ENCODE results near the gene ZNF283. TPM values are rescaled to one million over a fixed set of nuclear protein-coding genes. Genes with fewer than 3 reads are reported as not detected.
"Not testable (repeated sequence)": the region's sequence is repeated elsewhere in the genome, so short reads cannot be mapped to it uniquely, and the experiment has no call there.

The ZNF283 gene
- polyA plus RNA-seq, 10 donors = 6.4 to 13.5 (median 10.1) TPM

DNA sequence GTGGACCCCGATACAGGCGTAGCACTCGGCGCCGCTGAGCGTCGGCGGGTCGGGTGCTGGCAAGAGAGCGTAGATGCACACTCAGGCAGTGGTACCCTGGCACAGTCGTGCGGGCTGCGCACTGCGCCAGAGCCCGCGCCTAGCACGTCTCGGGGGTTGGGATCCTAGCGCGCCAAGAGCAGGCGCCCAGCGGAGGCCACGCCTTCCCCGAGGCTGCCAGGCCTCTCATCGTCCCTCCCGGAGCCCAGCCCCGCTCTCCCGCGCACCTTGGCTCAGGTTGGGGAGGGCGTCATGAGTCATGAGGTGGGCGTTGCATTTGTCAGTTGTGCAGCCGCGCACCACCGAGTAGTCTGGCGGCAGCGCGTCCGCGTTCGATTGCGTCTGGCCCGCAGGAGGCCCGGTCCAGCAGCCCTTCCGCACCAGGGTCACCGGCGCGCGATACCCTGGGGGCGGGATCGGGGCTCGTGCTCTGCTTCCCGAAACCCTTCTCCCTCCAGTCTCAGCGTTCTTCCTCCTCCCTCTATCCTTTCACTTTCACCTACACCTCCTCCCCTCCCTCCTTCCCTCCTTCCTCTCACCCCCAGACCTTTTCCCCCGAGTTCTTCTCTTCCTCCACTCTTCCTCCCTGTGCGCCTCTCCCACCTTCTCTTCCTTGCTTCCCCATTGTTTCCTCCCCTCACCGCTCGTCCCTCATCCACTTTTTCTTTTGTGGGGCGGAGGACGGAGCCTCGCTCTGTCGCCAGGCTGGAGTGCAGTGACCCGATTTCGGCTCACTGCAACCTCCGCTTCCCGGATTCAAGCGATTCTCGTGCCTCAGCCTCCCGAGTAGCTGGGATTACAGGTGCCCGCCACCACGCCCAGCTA, 28.3 kb upstream of the ZNF283 start:
- peak in 1 of 3 donors; percentile 50 for DNase-seq

DNA sequence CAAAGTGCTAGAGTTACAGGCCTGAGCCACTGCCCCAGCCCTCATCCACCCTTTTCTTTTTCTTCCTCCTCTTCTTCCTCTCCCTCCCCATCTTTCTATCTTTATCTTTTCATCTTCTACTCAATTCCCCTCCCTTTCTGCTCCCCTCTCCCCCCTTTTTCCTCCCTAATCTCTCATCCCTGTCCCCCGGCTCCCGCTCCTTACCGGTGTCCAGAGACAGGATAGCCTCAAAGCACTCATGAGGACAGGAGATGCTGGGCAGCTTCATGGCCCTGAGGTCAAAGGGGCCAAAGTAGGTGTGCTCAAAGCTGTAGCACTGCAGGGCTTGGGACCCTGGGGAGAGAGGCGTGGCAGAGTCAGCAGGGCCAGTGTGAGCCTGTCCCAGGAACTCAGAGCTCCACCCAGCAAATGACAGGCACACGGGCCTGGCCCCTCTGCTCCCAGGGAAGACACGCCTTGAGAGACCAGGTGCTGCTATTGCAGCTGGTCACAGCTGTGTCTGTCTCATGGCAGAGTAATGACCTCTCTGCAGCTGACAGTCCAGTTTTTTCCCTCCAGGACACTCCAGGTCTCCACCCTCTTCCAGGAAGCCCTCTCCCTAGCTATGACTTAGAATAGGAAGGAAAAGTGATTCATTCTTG, 27.5 kb upstream of the ZNF283 start:
- no peak for DNase-seq

DNA sequence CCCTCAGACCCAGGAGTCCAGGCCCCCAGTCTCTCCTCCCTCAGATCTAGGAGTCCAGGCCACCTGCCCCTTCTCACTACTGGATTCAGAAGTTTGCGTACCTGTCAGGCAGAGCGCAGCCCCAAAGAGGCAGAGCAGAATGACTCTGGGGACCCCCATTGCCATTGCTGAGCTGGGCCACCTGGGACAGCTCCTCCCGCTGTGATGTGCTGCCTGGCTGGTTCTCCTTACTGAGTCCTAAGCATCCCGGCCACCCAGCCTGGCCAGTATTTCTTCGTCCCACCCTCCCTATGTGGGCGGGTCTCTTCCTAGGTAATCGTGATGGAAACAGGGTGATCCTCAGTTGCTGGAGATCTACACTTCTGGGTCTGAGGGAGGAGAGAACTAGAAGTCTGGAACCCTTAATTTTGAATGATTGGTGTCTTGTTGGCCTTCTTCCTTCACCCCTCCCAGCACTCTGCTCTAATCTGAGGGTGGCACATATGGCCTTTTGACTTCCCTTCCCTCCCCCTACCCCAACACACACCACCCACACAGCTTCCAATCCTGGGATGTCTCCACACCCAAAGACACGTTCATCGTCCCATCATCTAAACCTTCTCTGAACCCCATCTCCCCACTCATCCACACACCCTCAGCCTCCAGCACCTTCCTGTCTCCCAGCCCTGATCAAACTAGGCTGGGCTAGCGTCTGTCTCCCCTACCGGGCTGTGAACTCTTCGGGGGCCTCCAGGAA, 24.7 kb upstream of the ZNF283 start, which contains the start of gene LYPD5:
Gene LYPD5, minus strand, starts transcription at position 232 of the 736 bp plus-strand sequence. Its CDS starts 67 bp downstream, at position 165.
- no peak for DNase-seq

DNA sequence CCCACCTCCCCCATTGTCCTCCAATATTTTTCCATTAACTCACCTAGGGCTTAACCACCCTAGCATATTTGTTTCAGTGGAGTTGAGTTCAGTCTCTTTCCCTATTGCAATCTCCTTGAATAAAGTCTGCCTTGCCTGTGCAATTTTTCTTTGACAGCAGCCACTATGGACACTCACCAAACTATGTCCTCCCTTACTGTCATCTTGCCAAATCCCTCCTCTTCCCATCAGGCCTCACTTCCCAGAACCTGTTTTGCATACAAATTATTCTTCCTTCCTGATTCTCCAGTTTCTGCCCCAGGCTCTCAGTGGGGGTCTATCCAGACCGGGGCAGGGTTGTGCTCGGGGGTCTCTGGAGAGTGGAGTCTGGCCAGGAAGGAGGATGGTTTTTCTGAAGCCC, 22.7 kb upstream of the ZNF283 start:
- DNase-seq = no peak

DNA sequence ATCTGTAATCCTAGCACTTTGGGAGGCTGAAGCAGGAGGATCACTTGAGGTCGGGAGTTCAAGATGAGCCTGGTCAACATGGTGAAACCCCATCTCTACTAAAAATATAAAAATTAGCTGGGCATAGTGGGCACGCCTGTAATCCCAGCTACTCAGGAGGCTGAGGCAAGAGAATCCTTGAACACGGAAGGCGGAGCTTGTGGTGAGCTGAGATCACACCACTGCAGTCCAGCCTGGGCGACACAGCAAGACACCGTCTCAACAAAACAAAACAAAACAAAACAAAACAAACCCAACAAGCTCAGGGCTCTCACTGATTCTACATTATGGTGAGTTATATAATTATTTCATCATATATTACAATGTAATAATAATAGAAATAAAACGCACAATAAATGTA, 20.7 kb upstream of the ZNF283 start:
- not testable (repeated sequence) for DNase-seq

DNA sequence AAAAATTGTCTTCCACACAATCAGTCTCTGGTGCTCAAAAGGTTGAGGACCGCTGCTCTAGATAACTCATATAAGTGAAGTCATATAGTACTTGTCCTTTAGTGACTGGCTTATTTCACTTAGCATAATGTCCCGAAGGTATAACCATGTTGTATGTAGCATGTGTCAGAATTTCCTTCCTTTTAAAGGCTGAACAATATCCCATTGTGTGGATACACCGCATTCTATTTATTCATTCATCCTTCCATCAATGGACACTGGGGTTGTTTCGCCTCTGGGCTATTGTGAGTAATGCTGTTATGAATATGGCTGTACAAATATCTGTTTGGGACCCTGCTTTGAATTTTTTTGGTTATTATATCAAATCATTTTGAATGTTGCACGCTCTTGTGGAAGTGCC, 20.3 kb upstream of the ZNF283 start:
- DNase-seq = no peak

DNA sequence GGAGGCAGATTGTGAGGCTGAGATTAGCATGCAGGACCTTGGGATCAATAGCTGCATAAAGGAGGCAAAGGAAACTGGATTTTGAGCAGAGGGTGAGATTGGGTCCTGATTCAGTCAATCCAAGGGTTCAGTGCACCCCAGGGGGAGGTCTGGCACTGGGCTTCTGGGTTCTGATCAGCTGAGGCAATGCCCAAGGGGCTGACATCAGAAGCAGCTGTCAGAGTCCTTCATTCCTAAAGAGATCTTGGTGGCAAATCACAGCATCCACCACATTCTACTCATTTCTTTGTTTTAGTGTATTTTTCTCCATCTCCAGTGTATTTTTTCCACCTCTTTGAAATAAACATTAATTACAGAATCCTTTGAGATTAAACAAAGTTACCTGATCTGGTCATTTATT, 19.5 kb upstream of the ZNF283 start:
- DNase-seq = no peak

DNA sequence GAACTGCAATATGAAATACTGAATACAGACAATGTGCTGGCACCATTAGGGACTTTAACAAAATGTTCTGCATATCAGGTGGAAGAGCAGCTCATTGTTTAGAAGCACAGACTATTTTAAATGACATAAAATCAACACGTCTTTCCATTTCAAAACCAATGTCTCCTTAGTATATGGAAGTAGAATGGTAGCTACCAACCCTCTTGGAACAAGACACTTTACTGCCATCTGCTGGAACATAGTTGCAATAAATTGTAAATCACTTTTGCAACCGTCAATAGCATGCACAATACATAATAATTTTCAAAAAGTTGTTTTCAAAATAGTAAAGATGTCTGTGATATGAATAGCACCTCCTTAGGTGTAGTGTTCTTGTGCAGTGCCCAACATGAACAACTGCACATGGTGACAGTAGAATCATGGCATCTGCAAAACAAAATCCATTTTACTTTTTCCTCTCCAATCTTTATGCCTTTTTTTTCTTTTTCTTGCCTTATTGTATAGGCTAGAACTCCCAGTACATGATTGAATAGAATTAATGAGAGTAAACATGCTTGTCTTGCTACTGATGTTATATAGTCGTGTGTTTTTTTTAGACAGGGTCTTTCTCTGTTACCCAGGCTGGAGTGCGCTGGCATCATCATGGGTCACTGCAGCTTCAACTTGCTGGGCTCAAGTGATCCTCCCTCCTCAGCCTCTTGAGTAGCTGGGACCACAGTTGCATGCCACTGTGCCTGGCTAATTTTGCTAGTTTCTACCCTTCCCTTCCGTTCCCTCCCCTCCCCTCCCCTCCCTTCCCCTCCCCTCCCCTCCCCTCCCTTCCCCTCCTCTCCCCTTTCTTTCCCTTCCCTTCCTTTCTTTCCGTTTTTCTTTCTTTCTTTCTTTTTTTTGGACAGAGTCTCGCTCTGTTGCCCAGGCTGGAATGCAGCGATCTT, 17.1 kb upstream of the ZNF283 start:
- peak in 1 of 3 donors; percentile 34 for DNase-seq

DNA sequence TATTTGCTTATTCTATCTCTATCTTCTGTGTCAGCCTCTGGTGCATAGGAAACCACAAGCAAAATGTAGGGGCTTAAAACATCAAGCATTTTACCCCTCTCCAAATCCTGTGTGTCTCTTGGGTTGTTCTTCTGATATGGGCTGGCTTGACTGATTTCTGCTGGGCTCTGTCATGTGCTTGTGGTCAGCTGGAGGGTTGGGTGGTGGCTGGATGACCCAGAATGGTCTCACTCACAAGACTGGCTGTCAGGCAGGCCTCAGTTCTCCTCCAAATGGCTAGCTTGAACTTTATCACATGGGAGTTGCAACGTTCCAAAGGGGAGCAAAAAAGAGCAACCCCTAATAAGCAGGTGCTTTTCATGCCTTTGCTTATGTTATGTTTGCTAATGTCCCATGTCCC, 15.3 kb upstream of the ZNF283 start:
- no peak for DNase-seq

DNA sequence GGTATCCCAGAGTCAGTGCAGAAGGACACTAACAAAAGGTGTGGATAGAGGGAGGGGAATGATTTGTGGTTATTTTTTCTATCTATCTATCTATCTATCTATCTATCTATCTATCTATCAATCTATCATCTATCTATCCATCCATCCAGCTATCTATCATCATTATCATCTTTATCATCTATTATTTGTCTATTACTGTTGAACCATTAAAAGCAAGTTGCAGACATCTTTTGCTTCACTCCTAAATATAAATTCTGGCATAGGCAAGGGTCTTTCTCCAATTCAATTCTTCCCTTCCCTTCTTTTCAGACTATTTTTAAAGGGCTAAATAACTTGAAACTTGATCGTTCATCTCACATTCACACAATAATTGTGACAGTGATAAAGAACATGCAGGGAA, 14.9 kb upstream of the ZNF283 start:
- no peak for DNase-seq

DNA sequence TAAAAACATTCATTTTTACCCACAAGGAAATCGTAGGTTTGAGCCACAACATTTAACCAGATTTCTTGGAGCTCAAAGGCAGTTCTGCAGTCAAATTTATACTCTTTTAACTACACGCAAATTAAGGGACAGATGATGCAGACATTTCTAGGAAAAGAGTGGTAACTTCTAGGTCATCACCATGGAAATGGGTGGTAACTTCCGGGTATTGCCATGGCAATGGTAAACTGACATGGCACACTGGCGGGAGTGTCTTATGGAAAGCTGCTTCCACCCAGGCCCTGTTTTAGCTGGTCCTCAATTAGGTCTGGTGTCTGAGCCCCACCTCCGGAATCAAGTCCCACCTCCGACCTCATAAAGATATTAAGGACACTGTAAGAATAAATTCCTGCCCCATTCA, 14.4 kb upstream of the ZNF283 start:
- no peak for DNase-seq

DNA sequence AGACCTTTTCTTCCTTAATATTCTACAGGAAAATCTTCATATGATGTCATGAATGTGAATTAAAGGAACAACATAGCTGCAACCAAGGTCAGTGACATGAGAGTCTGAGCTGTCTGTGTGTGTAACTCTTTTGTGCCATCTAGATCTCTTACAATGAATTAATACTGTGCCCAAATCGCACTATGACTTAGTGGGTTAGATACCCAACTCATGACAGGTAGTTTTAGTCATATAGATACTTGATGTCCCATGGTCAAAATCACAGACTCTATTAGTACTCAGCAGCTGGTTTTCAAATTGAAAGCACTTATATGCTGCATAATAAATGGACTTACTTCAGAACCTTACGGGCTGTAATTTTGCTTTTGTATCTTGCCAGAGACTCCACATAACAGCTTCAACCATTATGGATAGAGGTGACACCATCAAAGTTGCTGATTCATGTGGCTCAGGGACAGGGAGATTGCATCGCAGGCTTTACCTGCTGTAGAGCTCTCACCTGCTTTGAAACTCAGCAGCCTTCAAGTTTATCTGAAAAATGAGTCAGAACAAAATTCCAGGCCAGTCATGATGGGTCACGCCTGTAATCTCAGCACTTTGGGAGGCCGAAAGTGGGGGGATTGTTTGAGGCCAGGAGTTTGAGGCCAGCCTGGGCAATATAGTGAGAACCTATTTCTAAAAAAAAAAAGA, 12.3 kb upstream of the ZNF283 start:
- no peak for DNase-seq

DNA sequence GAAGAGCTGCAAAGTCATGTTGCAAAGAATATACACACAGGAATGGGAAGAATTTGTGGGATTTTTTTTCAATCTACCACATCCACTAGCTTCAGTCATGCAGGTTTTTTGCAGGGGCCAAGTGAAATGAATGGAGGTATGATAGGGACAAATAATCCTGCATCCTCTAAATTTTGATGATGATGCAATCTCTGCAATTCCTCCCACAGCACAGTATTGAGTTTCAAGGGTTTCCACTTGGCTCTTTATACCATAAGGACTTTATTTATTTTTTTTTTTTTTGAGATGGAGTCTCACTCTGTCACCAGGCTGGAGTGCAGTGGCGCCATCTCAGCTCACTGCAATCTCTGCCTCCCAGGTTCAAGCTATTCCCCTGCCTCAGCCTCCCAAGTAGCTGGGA, 9.7 kb upstream of the ZNF283 start:
- not testable (repeated sequence) for DNase-seq

DNA sequence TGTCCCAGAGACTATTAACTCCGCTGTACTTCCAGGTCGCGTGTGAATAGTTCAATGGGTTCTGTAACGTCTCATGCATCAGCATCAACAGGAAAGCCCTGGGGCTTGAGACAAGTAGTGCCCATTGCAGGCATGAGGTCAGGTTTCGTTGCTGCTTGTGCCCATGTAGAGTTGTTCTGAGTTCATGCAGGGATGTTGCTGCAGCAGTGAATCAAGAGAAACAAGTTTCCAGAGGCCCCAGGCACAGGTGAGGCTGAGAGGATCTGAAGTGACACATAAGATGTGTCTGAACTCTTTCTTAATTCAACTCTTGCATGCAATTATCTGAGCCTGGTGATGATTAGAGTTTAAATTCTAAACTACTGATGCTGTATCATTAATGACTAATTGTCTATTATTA, 8.6 kb upstream of the ZNF283 start:
- no peak for DNase-seq

DNA sequence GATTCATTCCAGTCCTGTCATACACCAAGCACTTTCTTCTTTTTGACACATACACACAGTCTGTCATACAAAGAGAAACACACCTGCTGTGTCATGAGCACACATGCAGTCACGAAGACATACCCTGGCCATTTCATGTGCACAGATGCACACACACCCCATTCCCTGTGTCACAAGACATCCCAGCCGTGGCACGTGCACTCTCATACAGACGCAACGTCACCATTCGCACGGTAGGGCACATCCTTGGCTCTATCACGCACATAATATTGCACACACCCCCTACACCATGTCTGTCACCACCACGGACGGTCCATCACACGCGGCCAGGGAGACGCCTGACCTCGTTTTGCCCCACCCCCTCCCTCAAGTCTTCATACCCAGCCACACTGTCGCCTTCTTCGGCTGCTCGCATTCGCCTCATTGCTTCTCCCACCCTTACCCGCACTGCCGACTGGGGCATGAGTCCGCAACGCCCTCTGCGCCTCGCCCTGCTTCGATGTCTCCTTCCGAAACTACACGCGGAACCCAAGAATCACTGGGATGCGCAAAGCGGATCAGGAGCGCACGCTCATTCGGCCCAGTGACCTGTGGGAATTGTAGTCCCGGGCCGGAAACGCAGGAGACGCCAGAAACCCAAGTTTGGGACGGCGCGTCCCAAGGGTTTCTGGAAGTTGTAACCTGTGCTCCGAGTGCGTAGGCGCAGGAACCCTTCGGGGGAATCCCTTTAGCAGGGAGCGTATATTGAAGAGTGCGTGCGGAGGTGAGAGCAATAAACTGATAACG, 6.8 kb upstream of the ZNF283 start:
- peak in 1 of 3 donors; percentile 37 for DNase-seq

DNA sequence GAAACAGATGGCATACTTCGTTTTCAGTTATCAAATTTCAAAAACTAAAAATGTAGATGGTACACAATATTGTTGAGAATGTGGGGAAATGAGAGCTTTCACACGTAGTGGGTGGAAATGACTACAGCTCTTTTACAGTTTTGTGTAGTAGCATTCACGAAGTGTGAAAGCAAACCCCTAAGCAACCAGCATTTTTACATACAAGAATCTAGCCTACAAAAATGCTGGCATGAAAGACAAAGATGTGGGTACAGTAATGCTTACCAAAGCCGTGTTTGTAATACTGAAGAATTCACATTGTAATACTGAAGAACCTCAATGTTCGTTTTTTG, 6.3 kb upstream of the ZNF283 start:
- no peak for DNase-seq

DNA sequence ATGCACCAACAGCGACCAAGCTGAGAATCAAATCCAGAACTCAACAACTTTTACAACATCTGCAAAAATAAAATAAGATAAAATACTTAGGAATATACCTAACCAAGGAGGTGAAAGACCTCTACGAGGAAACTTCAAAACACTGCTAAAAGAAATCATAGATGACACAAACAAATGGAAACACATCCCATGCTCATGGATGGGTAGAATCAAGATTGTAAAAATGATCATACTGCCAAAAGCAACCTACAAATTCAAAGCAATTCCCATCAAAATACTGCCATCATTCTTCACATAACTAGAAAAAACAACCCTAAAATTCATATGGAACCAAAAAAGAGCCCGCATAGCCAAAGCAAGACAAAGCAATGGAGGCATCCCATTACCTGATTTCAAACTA, 3.3 kb upstream of the ZNF283 start:
- DNase-seq = not testable (repeated sequence)

DNA sequence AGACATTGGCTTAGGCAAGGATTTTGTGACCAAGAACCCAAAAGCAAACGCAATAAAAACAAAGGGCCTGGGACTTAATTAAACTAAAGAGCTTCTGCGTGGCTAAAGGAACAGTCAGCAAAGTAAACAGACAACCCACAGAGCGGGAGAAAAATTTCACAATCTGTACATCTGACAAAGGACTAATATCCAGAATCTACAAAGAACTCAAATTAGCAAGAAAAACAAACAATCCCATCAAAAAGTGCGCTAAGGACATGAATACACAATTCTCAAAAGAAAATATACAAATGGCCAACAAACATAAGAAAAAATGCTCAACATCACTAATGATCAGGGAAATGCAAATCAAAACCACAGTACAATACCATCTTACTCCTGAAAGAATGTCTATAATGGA, 2.5 kb upstream of the ZNF283 start:
- not testable (repeated sequence) for DNase-seq

DNA sequence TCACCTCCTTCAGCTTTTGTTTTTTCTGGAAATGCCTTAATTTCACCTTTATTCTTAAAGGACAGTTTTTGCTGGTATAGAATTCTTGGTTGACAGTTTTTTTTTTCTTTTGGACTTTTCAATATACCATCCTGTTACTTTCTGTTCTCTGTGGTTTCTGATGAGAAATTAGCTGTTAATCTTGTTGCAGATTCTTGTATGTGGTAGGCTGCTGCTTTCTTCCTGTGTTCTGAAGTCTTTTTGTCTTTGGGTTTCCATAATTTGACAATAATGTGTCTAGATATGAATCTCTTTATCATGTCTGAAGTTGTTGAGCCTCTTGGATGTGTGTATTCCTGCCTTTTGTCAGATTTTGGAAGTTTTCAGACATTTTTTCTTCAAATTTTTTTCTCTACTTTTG, 12.0 kb downstream of the ZNF283 start:
- no peak for DNase-seq

DNA sequence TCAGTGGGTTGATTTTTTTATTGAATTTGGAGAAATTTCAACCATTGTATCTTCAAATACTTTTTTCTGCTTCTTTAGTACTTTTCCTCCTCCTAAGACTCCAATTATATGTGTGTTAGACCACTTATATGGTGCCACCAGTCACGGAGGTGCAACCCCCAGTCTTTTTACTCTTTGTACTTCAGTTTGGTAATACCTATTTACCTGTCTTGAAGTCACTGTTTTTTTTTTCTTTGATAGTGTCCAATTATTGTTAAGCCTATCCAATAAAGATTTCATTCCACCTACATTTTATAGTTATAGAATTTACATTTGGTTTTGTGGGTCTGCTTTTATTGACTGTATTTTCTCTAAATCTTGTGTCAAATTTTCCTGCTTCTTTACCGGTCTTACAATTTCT, 14.9 kb downstream of the ZNF283 start:
- no peak for DNase-seq

Measured in muscle of back (tissue), 11 donors.